Tibial nerve (tissue), 3 donors: ENCODE results near the gene ACHE.

ENCODE experiments used
- CTCF ChIP-seq, 5 experiments: fragments of 200-600 bp in 3 of 5; fragments of 450-650 bp in 2 of 5; sonication (generic) in 3 of 5; IDR thresholded peaks; one replicate each; pipeline ENCODE4 v1.5.1; 2016 to 2019; ENCODE audit warnings: antibody characterized with exemption in 5 of 5, mild to moderate bottlenecking in 3 of 5, moderate library complexity in 2 of 5
- POLR2A ChIP-seq, 2 donors: fragments of 450-650 bp; IDR thresholded peaks; one replicate each; pipeline ENCODE4 v1.6.1; 2017; ENCODE audit warnings: antibody characterized with exemption in 2 of 2, mild to moderate bottlenecking in 2 of 2, moderate library complexity in 2 of 2

- TF ChIP-seq CTCF (IDR thresholded peaks at IDR 0.05) = no peak
- no peak for TF ChIP-seq POLR2A (IDR thresholded peaks at IDR 0.05)
Measured at GRCh38 chr7:100882201-100882600, 13.5 kb downstream of the ACHE start.
